Vagina (tissue), 2 donors: Measurements from ENCODE around the gene USP47.

Source experiments
- POLR2AphosphoS5 ChIP-seq, 2 donors: sonication (generic); formaldehyde crosslinking; IDR thresholded peaks; one replicate each; pipeline ENCODE4 v1.9.0; 2017; ENCODE audit warnings: antibody characterized with exemption in 2 of 2, mild to moderate bottlenecking in 2 of 2, low read depth in 1 of 2; ENCODE audit not compliant: insufficient read depth in 1 of 2
- TF ChIP-seq, protein P1 (sequence below), 3 experiments: fragments of 450-650 bp in 2 of 3; fragments of 200-600 bp in 1 of 3; sonication (generic) in 1 of 3; IDR thresholded peaks; one replicate each; pipeline ENCODE4 v1.5.1; 2017 to 2019; ENCODE audit warnings: antibody characterized with exemption in 3 of 3, mild to moderate bottlenecking in 2 of 3, moderate library complexity in 2 of 3

DNA sequence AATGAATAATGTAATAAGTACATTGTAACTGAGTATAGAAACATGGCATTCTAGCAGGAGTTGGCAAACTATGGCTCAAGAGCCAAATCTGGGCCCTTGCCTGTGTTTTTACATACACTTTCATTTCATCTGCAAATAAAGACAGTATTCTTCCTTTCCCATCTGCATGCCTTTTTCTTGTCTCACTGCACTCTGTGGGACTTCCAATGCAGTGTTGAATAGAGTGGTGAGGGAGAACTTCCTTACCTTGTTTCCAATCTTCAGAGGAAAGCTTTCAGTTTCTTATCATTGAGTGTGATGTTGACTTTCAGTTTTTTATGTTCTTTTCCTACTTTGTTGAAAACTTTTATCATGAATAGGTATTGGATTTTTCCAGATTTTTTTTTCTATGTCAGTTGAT, 82.1 kb downstream of the USP47 start:
- TF ChIP-seq, protein P1, sequence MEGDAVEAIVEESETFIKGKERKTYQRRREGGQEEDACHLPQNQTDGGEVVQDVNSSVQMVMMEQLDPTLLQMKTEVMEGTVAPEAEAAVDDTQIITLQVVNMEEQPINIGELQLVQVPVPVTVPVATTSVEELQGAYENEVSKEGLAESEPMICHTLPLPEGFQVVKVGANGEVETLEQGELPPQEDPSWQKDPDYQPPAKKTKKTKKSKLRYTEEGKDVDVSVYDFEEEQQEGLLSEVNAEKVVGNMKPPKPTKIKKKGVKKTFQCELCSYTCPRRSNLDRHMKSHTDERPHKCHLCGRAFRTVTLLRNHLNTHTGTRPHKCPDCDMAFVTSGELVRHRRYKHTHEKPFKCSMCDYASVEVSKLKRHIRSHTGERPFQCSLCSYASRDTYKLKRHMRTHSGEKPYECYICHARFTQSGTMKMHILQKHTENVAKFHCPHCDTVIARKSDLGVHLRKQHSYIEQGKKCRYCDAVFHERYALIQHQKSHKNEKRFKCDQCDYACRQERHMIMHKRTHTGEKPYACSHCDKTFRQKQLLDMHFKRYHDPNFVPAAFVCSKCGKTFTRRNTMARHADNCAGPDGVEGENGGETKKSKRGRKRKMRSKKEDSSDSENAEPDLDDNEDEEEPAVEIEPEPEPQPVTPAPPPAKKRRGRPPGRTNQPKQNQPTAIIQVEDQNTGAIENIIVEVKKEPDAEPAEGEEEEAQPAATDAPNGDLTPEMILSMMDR (IDR thresholded peaks at IDR 0.05): no peak
- no peak for TF ChIP-seq POLR2AphosphoS5 (IDR thresholded peaks at IDR 0.05; ENCODE audit: insufficient read depth in 1 of 2, low read depth in 1 of 2)
